ENCODE measurements around the gene TEX26.

DNA sequence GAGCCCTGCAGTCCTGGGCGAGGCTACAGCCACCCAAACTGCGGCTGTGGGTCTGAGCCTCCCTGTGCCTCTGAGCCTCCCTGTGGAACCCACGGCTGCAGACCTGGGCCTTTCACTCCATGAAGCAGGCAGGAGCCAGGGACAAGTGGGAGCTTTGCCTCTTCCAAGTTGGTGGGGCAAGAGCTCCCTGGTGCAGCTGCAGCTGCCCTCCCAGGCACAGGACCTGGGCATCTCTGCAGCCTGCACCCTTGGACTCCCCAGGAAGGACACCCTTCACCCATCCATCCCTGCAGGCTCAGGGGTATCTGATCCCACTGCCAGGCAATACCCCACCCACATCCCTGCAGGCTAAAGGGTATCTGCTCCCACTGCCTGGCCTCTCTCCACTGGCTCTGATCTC, 2.3 kb downstream of the TEX26 start:
- TF ChIP-seq YY1 (IDR thresholded peaks at IDR 0.05) (no peak), TAF1 (conservative IDR thresholded peaks at IDR 0.05) (no peak), HNF4A (conservative IDR thresholded peaks at IDR 0.05) (no peak), GABPA (IDR thresholded peaks at IDR 0.05 in 1 of 2, conservative IDR thresholded peaks at IDR 0.05 in 1 of 2) (no peak), RAD21 (IDR thresholded peaks at IDR 0.05) (no peak), JUND (IDR thresholded peaks at IDR 0.05) (no peak), EGR1 (IDR thresholded peaks at IDR 0.05; ENCODE audit: low read depth in 2 of 2) (no peak)
- TF ChIP-seq, protein P1, sequence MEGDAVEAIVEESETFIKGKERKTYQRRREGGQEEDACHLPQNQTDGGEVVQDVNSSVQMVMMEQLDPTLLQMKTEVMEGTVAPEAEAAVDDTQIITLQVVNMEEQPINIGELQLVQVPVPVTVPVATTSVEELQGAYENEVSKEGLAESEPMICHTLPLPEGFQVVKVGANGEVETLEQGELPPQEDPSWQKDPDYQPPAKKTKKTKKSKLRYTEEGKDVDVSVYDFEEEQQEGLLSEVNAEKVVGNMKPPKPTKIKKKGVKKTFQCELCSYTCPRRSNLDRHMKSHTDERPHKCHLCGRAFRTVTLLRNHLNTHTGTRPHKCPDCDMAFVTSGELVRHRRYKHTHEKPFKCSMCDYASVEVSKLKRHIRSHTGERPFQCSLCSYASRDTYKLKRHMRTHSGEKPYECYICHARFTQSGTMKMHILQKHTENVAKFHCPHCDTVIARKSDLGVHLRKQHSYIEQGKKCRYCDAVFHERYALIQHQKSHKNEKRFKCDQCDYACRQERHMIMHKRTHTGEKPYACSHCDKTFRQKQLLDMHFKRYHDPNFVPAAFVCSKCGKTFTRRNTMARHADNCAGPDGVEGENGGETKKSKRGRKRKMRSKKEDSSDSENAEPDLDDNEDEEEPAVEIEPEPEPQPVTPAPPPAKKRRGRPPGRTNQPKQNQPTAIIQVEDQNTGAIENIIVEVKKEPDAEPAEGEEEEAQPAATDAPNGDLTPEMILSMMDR (IDR thresholded peaks at IDR 0.05; ENCODE audit: low read depth, low read length, missing input control): no peak
- TF ChIP-seq, protein P2, sequence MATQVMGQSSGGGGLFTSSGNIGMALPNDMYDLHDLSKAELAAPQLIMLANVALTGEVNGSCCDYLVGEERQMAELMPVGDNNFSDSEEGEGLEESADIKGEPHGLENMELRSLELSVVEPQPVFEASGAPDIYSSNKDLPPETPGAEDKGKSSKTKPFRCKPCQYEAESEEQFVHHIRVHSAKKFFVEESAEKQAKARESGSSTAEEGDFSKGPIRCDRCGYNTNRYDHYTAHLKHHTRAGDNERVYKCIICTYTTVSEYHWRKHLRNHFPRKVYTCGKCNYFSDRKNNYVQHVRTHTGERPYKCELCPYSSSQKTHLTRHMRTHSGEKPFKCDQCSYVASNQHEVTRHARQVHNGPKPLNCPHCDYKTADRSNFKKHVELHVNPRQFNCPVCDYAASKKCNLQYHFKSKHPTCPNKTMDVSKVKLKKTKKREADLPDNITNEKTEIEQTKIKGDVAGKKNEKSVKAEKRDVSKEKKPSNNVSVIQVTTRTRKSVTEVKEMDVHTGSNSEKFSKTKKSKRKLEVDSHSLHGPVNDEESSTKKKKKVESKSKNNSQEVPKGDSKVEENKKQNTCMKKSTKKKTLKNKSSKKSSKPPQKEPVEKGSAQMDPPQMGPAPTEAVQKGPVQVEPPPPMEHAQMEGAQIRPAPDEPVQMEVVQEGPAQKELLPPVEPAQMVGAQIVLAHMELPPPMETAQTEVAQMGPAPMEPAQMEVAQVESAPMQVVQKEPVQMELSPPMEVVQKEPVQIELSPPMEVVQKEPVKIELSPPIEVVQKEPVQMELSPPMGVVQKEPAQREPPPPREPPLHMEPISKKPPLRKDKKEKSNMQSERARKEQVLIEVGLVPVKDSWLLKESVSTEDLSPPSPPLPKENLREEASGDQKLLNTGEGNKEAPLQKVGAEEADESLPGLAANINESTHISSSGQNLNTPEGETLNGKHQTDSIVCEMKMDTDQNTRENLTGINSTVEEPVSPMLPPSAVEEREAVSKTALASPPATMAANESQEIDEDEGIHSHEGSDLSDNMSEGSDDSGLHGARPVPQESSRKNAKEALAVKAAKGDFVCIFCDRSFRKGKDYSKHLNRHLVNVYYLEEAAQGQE (IDR thresholded peaks at IDR 0.05): no peak
- TF ChIP-seq, protein P3, sequence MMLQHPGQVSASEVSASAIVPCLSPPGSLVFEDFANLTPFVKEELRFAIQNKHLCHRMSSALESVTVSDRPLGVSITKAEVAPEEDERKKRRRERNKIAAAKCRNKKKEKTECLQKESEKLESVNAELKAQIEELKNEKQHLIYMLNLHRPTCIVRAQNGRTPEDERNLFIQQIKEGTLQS (IDR thresholded peaks at IDR 0.05): no peak
- TF ChIP-seq, protein P4, sequence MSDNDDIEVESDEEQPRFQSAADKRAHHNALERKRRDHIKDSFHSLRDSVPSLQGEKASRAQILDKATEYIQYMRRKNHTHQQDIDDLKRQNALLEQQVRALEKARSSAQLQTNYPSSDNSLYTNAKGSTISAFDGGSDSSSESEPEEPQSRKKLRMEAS (IDR thresholded peaks at IDR 0.05): no peak

All from liver (tissue), 3 donors.